ENCODE data around the gene CDC37L1. TPM values are rescaled to one million over a fixed set of nuclear protein-coding genes. Genes with fewer than 3 reads are reported as not detected.

Gene CDC37L1
- total and polyA plus RNA-seq, 9 of the 15 experiments (the other 6 are each of a cell fraction or from before 2014, with no cell fraction given) = 1.5 to 7.9 (median 6.0) TPM

DNA sequence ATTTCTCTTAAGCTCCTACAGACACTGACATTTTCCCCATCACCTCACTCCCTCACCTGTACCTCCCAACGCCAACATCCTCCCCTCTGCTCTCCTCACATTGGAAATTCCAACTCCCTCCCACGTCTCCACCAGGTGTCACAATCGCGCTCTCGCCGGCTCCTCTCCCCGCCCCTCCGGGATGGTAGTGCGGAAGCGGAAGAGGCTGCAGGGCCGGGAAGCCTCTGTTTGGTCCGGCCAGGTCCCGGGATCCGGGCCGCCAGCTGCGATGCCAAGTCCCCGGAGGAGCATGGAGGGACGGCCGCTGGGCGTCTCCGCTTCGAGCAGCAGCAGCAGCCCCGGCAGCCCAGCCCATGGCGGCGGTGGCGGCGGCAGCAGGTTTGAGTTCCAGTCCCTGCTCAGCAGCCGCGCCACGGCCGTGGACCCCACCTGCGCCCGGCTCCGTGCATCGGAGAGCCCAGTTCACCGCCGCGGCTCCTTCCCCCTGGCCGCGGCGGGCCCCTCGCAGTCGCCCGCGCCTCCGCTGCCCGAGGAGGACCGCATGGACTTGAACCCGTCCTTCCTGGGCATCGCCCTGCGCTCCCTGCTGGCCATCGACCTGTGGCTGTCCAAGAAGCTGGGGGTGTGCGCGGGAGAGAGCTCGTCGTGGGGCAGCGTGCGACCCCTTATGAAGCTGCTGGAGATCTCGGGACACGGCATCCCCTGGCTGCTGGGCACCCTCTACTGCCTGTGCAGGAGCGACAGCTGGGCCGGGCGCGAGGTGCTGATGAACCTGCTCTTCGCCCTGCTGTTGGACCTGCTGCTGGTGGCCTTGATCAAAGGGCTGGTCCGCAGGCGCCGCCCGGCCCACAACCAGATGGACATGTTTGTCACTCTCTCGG lies 17.0 kb upstream of the CDC37L1 start, which contains the start of gene PLPP6 (continued):
- TF ChIP-seq, protein P1, sequence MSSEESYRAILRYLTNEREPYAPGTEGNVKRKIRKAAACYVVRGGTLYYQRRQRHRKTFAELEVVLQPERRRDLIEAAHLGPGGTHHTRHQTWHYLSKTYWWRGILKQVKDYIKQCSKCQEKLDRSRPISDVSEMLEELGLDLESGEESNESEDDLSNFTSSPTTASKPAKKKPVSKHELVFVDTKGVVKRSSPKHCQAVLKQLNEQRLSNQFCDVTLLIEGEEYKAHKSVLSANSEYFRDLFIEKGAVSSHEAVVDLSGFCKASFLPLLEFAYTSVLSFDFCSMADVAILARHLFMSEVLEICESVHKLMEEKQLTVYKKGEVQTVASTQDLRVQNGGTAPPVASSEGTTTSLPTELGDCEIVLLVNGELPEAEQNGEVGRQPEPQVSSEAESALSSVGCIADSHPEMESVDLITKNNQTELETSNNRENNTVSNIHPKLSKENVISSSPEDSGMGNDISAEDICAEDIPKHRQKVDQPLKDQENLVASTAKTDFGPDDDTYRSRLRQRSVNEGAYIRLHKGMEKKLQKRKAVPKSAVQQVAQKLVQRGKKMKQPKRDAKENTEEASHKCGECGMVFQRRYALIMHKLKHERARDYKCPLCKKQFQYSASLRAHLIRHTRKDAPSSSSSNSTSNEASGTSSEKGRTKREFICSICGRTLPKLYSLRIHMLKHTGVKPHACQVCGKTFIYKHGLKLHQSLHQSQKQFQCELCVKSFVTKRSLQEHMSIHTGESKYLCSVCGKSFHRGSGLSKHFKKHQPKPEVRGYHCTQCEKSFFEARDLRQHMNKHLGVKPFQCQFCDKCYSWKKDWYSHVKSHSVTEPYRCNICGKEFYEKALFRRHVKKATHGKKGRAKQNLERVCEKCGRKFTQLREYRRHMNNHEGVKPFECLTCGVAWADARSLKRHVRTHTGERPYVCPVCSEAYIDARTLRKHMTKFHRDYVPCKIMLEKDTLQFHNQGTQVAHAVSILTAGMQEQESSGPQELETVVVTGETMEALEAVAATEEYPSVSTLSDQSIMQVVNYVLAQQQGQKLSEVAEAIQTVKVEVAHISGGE (CRISPR knock-in tag; IDR thresholded peaks at IDR 0.05) = peak; percentile 80 to 95 (median 93); a peak in 5 of 6 replicates
- TF ChIP-seq NCOA1 (IDR thresholded peaks at IDR 0.05; ENCODE audit: low read depth) = peak; percentile 71; the same call in 1 of the 2 replicates
- TF ChIP-seq, protein P2, sequence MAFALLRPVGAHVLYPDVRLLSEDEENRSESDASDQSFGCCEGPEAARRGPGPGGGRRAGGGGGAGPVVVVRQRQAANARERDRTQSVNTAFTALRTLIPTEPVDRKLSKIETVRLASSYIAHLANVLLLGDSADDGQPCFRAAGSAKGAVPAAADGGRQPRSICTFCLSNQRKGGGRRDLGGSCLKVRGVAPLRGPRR (CRISPR knock-in tag; IDR thresholded peaks at IDR 0.05) = no peak
- TF ChIP-seq, protein P3, sequence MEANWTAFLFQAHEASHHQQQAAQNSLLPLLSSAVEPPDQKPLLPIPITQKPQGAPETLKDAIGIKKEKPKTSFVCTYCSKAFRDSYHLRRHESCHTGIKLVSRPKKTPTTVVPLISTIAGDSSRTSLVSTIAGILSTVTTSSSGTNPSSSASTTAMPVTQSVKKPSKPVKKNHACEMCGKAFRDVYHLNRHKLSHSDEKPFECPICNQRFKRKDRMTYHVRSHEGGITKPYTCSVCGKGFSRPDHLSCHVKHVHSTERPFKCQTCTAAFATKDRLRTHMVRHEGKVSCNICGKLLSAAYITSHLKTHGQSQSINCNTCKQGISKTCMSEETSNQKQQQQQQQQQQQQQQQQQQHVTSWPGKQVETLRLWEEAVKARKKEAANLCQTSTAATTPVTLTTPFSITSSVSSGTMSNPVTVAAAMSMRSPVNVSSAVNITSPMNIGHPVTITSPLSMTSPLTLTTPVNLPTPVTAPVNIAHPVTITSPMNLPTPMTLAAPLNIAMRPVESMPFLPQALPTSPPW (CRISPR knock-in tag; IDR thresholded peaks at IDR 0.05) = peak; percentile 16; the same call in 1 of the 2 replicates
- TF ChIP-seq, protein P4, sequence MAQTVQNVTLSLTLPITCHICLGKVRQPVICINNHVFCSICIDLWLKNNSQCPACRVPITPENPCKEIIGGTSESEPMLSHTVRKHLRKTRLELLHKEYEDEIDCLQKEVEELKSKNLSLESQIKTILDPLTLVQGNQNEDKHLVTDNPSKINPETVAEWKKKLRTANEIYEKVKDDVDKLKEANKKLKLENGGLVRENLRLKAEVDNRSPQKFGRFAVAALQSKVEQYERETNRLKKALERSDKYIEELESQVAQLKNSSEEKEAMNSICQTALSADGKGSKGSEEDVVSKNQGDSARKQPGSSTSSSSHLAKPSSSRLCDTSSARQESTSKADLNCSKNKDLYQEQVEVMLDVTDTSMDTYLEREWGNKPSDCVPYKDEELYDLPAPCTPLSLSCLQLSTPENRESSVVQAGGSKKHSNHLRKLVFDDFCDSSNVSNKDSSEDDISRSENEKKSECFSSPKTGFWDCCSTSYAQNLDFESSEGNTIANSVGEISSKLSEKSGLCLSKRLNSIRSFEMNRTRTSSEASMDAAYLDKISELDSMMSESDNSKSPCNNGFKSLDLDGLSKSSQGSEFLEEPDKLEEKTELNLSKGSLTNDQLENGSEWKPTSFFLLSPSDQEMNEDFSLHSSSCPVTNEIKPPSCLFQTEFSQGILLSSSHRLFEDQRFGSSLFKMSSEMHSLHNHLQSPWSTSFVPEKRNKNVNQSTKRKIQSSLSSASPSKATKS (CRISPR knock-in tag; IDR thresholded peaks at IDR 0.05) = no peak
- no peak for TF ChIP-seq RBM34 (IDR thresholded peaks at IDR 0.05; ENCODE audit: borderline replicate concordance, insufficient read depth, low read length)
- 0 out of 2 replicates have a peak, but pooled peaks have one; percentile 46 for TF ChIP-seq POLR2AphosphoS5 (IDR thresholded peaks at IDR 0.05; ENCODE audit: control insufficient read depth, insufficient read depth, low read depth, low read length)
- no peak for TF ChIP-seq ZNF780A (CRISPR knock-in tag; IDR thresholded peaks at IDR 0.05)
- TF ChIP-seq KDM1A (IDR thresholded peaks at IDR 0.05) = peak in 1 of 2 experiments; percentile 26; a peak in 1 of 4 replicates
- TF ChIP-seq ARID2 (IDR thresholded peaks at IDR 0.05) = no peak
- TF ChIP-seq NR4A1 (CRISPR knock-in tag; IDR thresholded peaks at IDR 0.05) = no peak
- TF ChIP-seq NR4A1 (tag; IDR thresholded peaks at IDR 0.05) = no peak
- peak; percentile 78 for TF ChIP-seq RBBP5 (IDR thresholded peaks at IDR 0.05; ENCODE audit: borderline replicate concordance, insufficient read depth, low read length, poor library complexity, severe bottlenecking)
- peak; percentile 46; the same call in 1 of the 2 replicates for TF ChIP-seq CREM (IDR thresholded peaks at IDR 0.05; ENCODE audit: low read depth)
- no peak for TF ChIP-seq SMARCE1 (IDR thresholded peaks at IDR 0.05)
- no peak for TF ChIP-seq MIER1 (IDR thresholded peaks at IDR 0.05; ENCODE audit: low read depth)
- TF ChIP-seq RFX7 (CRISPR knock-in tag; IDR thresholded peaks at IDR 0.05) = no peak
- TF ChIP-seq KLF13 (tag; IDR thresholded peaks at IDR 0.05; ENCODE audit: borderline replicate concordance, low read depth) = 0 out of 2 replicates have a peak, but pooled peaks have one; percentile 9
- peak; percentile 94 for TF ChIP-seq ELF1 (tag; IDR thresholded peaks at IDR 0.05)
- TF ChIP-seq MCM3 (IDR thresholded peaks at IDR 0.05) = no peak
